Smooth muscle cell of the brain vasculature (primary cell): Measurements from ENCODE around the gene HDAC7.
A peak's percentile ranks its signal among the peaks of the same experiment; 100 is the strongest.
"Not testable (repeated sequence)": the region's sequence is repeated elsewhere in the genome, so short reads cannot be mapped to it uniquely, and the experiment has no call there.

Experiments
- DNase-seq: peaks from one replicate; pipeline ENCODE4 v3.0.0-alpha.2; 2012; ENCODE audit warnings: low read depth, low spot score

The HDAC7 gene

GRCh38 chr12:47849261-47849660, 29.6 kb upstream of the HDAC7 start:
- DNase-seq: no peak

- no peak for DNase-seq
Measured at GRCh38 chr12:47848853-47849252, 29.1 kb upstream of the HDAC7 start.

- no peak for DNase-seq
Measured at GRCh38 chr12:47846294-47846996, 26.7 kb upstream of the HDAC7 start.

DNA sequence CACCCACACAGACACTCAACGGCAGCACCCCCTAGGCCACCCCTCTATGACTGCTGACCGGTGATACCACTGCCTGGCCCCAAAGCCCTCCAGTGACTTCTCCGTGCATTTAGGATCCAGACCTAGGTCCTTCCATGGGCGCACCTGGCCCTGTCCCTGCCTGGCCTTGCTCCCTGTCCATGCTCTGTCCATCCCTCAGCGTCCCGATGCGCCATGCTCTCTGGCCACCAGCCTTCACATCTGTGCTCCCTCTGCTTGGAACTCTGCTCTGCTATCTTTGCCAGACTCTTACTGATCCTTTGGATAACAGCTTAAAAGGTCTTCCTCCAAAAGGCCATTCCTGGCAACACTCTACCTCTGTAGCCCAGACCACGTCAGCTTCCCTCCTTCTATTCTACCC, 25.4 kb upstream of the HDAC7 start:
- DNase-seq: no peak

GRCh38 chr12:47844264-47845019, 24.7 kb upstream of the HDAC7 start:
- DNase-seq: no peak

DNA sequence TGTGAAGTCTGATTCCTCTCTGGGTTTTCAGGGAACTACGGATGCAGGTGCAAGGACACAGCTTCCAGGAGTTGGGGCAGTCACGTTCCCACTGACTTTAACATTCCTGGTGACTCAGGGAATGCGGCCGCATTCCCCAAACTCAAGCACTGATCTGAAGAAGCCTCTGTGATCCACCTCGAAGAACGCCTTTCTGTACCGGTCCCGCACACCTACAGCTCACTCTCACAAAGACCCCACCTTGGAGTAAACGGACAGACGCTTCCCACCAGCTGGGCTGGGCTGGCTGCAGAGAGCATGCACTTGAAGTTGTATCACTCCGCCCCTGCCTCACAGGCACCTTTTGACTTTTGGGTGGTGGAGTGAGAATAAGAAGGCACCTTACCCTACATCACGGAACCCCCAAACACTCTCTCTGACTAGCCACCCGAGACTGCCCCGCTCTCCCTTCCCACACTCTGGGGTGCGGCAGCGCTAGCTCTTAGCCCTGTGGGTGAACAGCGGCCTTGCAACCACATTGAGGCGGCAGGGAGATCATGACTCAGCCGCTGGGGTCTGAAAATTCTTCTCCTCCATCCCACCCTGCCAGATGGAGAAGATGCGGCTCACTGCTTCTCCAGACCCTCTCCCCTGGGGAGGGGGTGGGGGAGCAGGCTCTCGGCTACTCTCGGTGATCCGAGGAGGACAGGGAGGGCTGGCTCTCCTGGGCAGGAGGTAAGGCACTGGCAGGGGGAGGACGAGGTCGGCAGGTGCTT, 23.7 kb upstream of the HDAC7 start:
- no peak for DNase-seq

- DNase-seq: not testable (repeated sequence)
Measured at GRCh38 chr12:47842543-47842942, 22.8 kb upstream of the HDAC7 start.

- no peak for DNase-seq
Measured at GRCh38 chr12:47841910-47842309, 22.2 kb upstream of the HDAC7 start.

- no peak for DNase-seq
Measured at GRCh38 chr12:47841501-47841900, 21.8 kb upstream of the HDAC7 start.

DNA sequence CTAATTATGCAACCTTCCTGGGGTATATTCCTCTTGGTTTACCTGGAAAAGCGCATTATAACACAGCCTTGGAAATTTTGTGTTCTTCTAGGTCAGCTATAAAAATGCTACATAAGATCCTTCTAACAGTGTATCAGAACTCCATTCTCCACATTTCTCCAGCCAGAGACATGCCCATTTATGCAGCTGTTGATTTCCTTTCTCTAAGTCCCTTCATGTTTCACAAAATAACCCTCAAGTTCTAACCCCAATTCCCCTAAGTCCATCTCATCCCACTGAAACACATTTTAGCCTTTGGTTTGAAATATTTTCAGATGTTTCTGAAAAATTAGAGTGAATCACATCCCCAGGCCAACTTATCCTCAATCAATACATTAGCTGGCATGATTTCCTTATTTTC, 20.9 kb upstream of the HDAC7 start:
- no peak for DNase-seq

DNA sequence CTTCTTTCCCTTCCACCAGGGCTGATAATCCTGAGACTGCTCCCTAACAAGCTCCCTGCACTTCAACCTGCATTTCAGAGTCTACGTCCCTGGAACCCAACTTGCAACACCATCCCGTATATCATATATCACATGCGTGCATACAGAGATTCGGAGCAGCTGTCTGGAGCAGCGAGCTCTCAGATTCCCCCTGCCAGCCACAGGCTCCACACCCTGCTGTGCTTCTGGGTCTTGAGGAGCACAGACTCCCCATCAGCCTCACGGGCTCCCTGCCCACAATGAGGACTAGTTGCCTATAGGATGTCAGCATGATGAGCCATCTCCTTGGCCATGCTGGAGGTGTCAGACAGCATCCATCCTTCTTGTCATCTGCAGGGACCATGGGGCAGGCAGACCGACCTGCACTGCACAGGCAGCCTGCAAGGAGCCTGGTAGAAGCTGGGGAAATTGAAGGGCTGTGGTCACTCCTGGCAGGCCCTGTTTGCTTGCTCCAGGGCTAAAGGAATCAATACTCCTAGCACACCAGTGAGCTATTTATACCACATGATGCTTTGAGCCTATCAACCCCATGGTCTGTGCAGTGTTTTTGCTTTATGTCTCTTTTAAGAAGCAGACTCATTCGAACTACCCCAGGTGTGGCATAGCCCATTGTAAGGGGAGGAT, 19.6 kb upstream of the HDAC7 start:
- no peak for DNase-seq

- no peak for DNase-seq
Measured at GRCh38 chr12:47838286-47838931, 18.7 kb upstream of the HDAC7 start.

- DNase-seq: peak; percentile 53
Measured at GRCh38 chr12:47837190-47838171, 17.8 kb upstream of the HDAC7 start.

DNA sequence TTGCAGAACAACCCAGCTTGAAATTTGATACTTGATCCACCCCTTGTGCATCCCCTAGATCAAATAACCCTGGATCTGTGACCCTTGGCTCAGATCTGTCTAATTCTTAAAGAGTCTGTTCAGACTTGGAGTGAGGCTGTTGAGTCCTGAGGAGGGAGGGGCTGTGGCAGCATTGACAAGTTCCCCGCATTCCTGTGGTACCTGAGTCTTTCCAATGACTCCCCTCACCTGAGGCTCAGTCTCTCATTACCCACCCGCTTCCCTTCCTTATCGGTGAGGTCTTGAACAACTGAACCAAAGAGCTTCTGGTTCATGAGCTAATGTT, 16.1 kb upstream of the HDAC7 start:
- DNase-seq: no peak

- DNase-seq: no peak
Measured at GRCh38 chr12:47835006-47835830, 15.5 kb upstream of the HDAC7 start.

- no peak for DNase-seq
Measured at GRCh38 chr12:47834199-47834903, 14.6 kb upstream of the HDAC7 start.

- DNase-seq: no peak
Measured at GRCh38 chr12:47833591-47834012, 13.9 kb upstream of the HDAC7 start.

DNA sequence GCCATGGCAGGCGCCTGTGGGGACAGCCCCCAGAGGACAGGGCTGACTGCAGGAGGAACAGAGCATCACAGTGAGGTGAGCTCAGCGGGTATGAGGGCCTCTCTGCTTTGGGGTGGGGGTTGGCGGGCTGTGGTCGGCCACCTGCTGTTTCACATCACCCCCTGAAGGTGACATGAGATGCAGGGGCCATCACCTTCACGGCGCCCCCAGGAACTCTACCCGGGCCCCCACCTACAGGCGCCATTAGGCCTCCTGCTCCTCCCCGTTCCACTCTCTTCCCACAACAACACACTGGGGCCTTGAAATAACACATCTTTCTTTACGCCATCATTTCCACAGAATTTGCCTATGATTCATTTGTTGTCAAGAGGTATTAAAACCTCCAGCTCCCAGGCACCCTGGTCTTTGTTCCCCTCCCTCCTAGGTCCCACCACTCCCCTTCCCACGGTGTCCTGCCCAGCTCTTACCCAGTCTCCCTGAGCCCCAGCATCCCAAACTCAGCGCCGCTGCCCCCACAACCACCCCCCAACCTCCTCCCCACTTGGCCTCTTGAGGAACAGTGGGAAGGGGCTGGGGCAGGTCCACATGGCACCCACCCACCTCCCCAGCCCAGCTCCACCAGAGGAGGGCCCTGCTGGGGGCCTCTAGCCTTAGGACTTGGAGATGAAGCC, 12.7 kb upstream of the HDAC7 start:
- no peak for DNase-seq
